ENCODE results near the gene ARGLU1.

DNA sequence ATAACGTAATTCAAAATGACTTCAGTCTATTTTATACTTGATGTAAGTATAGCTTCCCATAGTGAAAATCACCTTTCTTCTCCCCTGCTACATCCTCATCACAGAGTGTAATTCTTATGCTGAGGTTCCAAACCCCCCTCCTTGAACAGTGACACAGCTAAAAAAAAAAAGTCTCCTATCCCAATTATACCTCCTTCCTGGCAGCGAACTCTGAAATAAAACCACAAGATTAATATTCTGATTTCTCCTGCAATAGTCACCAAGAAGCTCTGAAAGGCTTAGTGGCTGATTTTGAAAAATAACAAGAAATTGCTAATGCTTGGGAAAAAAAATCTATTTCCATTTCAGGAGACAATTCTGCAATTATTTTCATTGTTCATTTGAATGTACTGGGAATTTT, 68.8 kb downstream of the ARGLU1 start:
- TF ChIP-seq CTCF (IDR thresholded peaks at IDR 0.05 in 8 of 11, conservative IDR thresholded peaks at IDR 0.05 in 3 of 11) = no peak
- no peak for TF ChIP-seq POLR2A (IDR thresholded peaks at IDR 0.05)
- no peak for TF ChIP-seq POLR2AphosphoS5 (IDR thresholded peaks at IDR 0.05)
